ENCODE measurements around the gene MDGA2. TPM values are rescaled to one million over a fixed set of nuclear protein-coding genes. Genes with fewer than 3 reads are reported as not detected.

The MDGA2 gene
- total and polyA plus RNA-seq, 2 of the 4 experiments (the other 2 are of a cell fraction): 0.02 TPM; not detected in 1

GRCh38 chr14:47153746-47154145 is 521.7 kb downstream of the MDGA2 start:
- TF ChIP-seq MAZ (IDR thresholded peaks at IDR 0.05; ENCODE audit: borderline replicate concordance, low read depth, low read length) (no peak), SMC3 (IDR thresholded peaks at IDR 0.05; ENCODE audit: low read depth, low read length) (no peak), CTCF (conservative IDR thresholded peaks at IDR 0.05; ENCODE audit: low read depth, low read length) (no peak), RAD21 (IDR thresholded peaks at IDR 0.05; ENCODE audit: low read length) (no peak), POLR2A (IDR thresholded peaks at IDR 0.05; ENCODE audit: low read depth, low read length) (no peak)
- no peak overlapping the region for H4K91ac ChIP-seq (ENCODE audit: insufficient read depth, low read depth, low read length)
- no peak overlapping the region for H3K4me3 ChIP-seq (ENCODE audit: insufficient read depth, low read depth, low read length)
- in situ Hi-C loops (cut with MboI; ENCODE audit: low sequenced_read_pairs): no loop called here
- no peak overlapping the region for H4K5ac ChIP-seq (ENCODE audit: low read depth, low read length)
- CTCF ChIA-PET: no interaction called here
- no peak overlapping the region for H3K4me2 ChIP-seq (ENCODE audit: low read depth, low read length)
- H4K8ac ChIP-seq (ENCODE audit: low read depth in 2 of 2, low read length in 2 of 2): no peak overlapping the region
- no peak overlapping the region for H2AK9ac ChIP-seq (replicated peaks; ENCODE audit: low read depth, low read length, poor library complexity)
- no peak overlapping the region for H2AFZ ChIP-seq (replicated peaks; ENCODE audit: low read length, poor library complexity)
- BruUV-seq (replicated peaks): no TSS peak
- H4K20me1 ChIP-seq (ENCODE audit: insufficient read depth, low read length): no peaks in the 10 kb centered on the region
- ATAC-seq (ENCODE audit: low read depth) (no peak), DNase-seq (no peak)
- no peaks in the 10 kb centered on the region for H3K9me1 ChIP-seq (ENCODE audit: insufficient read depth, low read length)
- H2BK15ac ChIP-seq (ENCODE audit: low read depth, low read length): no peak overlapping the region
- H3K9me3 ChIP-seq (ENCODE audit: control insufficient read depth, insufficient read depth, low read length): peaks cover 18% of the 10 kb centered on the region
- no peaks in the 10 kb centered on the region for H3K27me3 ChIP-seq (ENCODE audit: control insufficient read depth, insufficient read depth, low read length)
- H2BK5ac ChIP-seq (ENCODE audit: low read depth, low read length, poor library complexity, severe bottlenecking): no peak overlapping the region
- H3K27ac ChIP-seq (ENCODE audit: insufficient read depth, low read length): no peak overlapping the region
- no peak overlapping the region for H3K14ac ChIP-seq (replicated peaks; ENCODE audit: low read depth, low read length)
- no peak overlapping the region for H3K4ac ChIP-seq (ENCODE audit: low read depth, low read length)
- H2AK5ac ChIP-seq (ENCODE audit: low read depth, low read length): no peak overlapping the region
- H2BK120ac ChIP-seq (ENCODE audit: low read depth, low read length): no peak overlapping the region
- no peaks in the 10 kb centered on the region for H3K36me3 ChIP-seq (ENCODE audit: control insufficient read depth, insufficient read depth, low read length)
- dilution Hi-C loops (cut with HindIII; ENCODE audit: low sequenced_read_pairs, unreplicated experiment): no loop called here
- intact Hi-C loops (cut with micrococcal nuclease): no loop called here
- H3K79me1 ChIP-seq (ENCODE audit: low read depth in 1 of 2, low read length in 2 of 2): no peaks in the 10 kb centered on the region
- H3K56ac ChIP-seq (ENCODE audit: extremely low read depth, insufficient read depth, low read length): no peak overlapping the region
- H3K4me1 ChIP-seq (ENCODE audit: control insufficient read depth, insufficient read depth, low read length): no peaks in the 10 kb centered on the region
- H3K9ac ChIP-seq (ENCODE audit: low read depth, low read length): no peak overlapping the region
- no peak overlapping the region for H3K18ac ChIP-seq (ENCODE audit: low read depth, low read length)
- POLR2A ChIA-PET (ENCODE audit: unreplicated experiment): interaction anchor here (0.9 kb wide), 1 partner anchor 10 kb away, joined by 3 read pairs; no protein-coding TSS in a partner anchor
- no peak overlapping the region for H3K23ac ChIP-seq (ENCODE audit: low read depth, low read length)
- no peak overlapping the region for H2BK20ac ChIP-seq (ENCODE audit: low read depth, low read length)

Data from IMR-90 (cell line).